ENCODE results near the gene PRKCZ.
"Not testable (repeated sequence)": the region's sequence is repeated elsewhere in the genome, so short reads cannot be mapped to it uniquely, and the experiment has no call there.

Gene PRKCZ

DNA sequence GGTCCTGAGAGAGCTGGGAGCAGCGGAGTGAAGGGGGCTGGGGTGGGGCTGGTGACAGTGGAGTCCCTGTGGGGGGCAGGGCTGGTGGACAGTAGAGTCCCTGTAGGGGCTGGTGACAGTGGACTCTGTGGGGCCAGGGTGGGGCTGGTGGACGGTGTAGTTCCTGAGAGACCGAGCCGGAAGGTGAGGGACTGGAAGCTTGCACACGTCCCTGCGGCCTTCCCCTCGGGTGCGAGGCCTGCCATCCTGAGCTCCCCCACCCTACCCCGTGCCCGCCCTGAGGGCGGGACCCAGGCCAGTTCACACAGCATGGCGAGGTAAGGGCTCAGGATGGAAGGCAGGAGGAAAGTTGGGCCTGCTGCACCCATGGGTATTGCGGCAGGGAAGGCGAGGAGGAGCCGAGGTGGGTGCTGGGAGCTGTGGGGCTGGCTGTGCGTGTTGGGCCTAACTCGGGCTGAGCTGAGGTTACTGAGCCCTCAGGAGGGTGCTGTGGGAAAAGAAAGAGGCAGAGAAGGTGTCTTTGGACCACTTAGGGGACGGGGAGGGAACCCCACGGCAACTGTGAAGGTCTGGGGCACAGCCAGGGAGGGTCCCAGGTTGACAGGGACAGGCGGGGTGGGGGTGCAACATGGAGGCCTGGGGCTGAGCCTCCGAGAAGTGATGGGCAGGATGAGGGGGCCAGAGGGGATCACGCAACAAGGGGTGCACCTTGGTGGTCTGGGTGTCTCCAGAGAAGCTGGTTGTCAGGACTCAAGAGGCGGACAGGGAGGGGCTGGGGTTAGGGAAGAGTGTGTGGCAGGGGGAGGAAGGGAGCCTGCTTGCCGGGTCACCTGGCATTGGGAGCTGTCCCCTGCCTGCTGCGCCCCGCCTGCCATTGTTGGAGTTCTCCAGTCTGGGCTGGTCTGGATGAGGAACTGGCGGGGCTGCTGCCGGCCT is 60.8 kb downstream of the PRKCZ start:
- in situ Hi-C loops (cut with MboI; ENCODE audit: low sequenced_read_pairs): no loop called here

DNA sequence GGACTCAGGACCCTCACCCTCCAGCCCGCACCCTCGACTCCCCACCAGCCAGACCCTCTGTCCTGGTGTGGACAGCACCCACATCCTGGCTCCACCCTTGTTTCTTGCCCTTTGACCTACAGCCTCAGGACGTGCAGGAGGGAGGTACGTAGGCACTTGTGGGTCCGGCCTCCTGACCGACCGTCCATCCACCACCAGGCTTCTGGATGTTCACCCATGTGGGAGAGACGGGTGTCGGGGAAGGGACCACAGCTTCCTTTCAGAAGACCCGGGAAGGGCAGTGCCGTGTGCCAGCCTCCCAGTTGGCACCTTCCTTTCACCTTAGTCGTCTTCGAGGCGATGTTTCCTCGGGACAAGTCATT is 61.4 kb downstream of the PRKCZ start:
- in situ Hi-C loops (cut with MboI; ENCODE audit: low sequenced_read_pairs): no loop called here

DNA sequence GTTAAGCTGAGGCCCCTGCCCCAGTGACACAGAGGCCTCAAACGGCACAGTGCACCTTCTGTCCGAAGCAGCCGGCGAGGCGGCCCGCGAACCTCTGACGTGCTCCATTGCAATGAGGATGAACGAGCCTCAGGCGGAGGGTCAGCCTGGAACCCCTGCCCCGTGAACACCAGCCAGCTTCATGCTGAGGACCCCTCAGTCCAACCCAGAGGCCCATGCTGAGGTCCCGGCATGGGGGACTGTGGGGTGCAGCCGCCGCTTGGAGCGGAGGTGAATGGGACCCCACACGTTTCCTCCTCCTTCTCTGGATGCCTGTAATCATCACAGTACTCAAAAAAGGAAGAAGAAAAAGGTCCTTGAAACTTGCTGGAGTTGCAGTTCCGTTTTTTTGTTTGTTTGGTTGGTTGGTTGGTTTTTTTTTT is 62.1 kb downstream of the PRKCZ start:
- in situ Hi-C loops (cut with MboI; ENCODE audit: low sequenced_read_pairs): no loop called here

DNA sequence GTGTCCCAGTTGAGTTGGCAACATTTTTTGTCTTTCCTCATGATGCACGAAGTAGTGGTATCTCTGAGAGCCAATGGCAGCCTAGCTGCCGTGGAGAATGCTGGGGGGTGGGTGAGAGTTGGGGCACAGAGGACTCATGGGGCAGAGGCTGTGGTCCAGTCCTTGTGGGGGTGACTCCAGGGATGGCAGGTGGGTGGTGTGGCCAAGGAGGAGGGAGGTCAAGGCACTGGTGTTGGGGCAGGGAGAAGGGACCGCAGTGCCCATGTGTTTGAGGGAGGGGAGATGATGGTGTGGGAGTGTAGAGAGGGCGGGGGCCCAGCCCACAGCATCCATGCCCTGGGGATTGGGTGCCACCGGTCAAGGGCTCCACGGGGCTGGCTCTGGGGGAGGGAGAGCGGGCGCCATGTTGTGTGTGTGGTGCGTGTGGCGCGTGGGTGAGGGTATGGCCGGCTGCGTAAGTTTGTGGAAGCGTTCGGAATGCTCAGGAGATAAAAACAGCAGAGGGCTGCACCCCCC is 63.5 kb downstream of the PRKCZ start:
- in situ Hi-C loops (cut with MboI; ENCODE audit: low sequenced_read_pairs): no loop called here

DNA sequence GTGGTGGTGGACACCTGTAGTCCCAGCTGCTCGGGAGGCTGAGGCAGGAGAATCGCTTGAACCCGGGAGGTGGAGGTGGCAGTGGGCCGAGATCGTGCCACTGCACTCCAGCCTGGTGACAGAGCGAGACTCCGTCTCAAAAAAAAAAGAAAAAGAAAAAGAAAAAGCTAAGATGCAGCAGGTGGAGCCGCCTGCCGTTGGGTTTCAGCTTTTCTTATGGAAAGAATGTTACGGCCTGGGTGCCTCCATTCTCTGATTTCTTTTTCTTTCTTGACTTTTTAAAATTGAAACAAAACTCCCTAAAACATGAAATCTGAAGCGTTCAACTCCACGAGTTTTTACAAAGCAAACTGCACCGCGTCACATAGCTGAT is 64.4 kb downstream of the PRKCZ start:
- in situ Hi-C loops (cut with MboI; ENCODE audit: low sequenced_read_pairs): not testable (repeated sequence)

DNA sequence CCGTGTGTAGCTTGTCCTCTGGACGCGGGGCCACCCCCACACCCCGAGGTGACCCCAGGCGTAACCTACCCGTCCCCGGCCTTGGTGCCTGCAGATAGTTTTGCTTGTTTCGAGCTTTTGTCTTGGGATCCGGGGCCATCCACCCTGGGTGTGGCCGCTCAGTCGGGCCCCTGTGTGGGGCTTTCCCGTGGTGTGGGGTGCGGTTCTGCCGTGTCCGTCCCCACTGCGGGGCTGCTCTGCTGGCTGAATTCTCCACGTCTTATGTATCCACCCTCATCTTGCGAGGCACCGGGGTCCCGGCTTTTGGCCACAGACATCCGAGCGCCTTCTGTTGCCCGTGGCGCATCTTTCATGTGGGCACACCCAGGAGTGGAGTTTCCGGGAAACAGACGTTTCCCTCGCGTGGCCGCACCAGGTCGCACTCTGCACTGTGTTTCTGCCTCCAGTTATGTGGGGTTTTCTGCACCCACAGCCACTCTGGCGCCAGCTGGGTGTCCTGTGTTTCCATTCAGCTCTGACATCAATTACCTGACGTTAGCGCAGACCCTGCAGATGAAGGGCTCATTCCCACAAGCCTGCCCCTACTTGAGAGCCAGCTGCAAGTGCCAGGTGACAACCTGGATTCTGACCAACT is 64.9 kb downstream of the PRKCZ start:
- in situ Hi-C loops (cut with MboI; ENCODE audit: low sequenced_read_pairs): no loop called here

DNA sequence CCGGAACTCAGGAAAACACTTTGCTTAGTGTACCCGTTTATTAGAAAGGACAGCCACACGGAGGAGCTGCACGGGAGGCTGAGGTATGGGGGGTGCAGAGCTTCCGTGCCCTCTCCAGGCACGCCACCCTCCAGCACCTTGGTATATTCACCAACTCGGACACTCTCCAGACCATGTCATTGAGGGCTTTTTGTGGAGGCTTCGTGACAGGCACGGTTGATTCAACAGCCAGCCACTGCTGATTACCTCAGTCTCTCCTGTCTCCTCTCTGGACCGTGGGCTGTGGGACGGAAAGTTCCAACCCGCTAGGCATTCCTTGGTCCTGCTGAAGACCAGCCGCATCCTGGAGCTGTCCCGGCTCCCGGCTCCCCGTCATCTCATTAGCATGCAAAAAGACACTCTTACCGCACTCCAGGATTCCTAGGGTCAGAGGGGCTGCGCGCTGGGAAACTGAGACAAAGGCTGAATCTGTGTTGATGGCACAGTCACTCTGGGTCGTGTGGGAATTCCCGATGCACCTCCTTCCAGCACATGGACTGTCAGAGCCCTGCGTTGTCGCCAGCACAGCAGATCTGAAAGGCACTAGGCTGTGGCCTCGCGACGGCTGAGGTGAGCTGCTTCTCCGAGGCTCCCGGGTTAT is 65.6 kb downstream of the PRKCZ start:
- in situ Hi-C loops (cut with MboI; ENCODE audit: low sequenced_read_pairs): no loop called here

DNA sequence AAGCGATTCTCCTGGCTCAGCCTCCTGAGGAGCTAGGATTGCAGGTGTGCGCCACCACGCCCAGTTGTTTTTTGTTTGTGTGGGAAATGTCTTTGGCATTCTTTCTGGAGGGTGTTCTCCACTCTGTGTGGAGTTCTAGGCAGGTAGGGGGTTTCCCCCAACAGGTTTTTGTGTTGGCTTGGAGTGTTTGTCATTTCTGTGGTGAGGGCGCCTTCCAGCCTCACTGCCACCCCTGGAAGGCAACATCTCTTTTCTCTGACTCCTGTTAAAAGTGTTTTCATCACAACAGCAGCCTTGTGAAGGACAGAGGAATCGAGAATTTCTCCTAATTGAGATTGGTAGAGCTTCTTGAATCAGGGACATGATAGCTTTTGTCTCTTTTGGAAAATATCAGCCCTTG is 69.7 kb downstream of the PRKCZ start:
- in situ Hi-C loops (cut with MboI; ENCODE audit: low sequenced_read_pairs): no loop called here

DNA sequence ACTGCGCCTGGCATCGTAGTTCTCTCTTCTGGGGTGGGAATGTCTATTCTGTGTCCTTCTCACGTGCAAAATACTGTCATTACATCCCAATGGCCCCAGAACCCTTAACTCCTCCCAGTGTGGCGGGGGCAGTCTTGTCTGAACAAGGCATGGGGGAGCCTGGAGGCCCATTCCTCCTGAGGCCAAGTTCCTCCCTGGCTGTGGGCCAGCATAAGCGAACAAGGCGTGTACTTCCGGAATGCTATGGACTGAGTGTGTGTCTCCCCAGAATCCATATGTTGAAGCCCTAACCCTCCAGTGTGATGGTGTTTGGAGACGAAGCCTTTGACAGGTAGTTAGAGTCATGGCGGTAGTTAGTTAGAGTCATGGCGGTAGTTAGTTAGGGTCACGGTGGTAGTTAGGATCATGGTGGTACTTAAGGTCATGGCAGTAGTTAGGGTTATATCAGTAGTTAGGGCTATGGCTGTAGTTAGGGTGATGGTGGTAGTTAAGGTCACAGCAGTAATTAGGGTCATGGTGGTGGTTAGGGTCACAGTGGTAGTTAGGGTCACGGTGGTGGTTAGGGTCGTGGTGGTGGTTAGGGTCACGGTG is 71.0 kb downstream of the PRKCZ start:
- in situ Hi-C loops (cut with MboI; ENCODE audit: low sequenced_read_pairs): no loop called here

DNA sequence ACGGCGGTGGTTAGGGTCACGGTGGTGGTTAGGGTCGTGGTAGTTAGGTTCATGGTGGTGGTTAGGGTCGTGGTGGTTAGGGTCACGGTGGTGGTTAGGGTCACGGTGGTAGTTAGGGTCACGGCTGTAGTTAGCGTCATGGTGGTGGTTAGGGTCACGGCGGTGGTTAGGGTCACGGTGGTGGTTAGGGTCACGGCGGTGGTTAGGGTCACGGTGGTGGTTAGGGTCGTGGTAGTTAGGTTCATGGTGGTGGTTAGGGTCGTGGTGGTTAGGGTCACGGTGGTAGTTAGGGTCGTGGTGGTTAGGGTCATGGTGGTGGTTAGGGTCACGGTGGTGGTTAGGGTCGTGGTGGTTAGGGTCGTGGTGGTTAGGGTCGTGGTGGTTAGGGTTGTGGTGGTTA is 71.6 kb downstream of the PRKCZ start:
- in situ Hi-C loops (cut with MboI; ENCODE audit: low sequenced_read_pairs): not testable (repeated sequence)

DNA sequence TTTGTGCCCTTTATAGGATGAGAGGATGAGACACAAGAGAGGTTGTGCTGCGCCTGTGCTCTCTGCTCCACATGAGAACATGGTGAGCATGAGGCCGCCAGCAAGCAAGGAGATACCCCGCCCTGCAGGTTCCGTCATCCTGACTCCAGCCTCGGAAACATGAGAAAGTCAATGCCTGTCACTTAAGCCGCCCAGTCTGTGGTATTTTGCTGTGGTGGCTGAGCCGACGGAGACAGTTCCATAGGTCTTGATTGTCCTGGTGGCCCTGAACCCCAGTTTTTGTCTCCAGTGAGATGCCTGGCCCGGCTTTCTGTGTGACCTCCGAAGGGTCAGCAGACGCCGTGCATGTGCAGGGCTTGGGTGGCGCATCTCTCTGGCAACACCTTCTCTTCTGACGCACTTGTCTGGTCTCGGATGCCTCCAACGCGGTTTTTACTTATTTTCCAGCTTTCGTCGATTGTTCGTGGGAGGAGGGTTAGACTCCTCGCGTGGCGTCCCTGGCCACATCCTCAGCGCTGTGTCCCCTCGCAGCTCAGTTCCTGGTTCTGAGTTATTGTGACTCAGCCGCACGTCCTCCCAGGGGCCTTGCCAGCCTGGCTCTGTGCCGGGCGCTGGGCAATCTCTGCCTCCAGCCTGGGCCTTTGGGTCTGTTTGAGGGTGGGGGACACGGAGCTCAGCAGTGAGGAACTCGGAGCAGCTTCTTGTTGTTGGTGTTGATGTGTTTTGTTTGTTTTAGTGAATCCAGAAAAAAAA is 74.4 kb downstream of the PRKCZ start:
- in situ Hi-C loops (cut with MboI; ENCODE audit: low sequenced_read_pairs): no loop called here

DNA sequence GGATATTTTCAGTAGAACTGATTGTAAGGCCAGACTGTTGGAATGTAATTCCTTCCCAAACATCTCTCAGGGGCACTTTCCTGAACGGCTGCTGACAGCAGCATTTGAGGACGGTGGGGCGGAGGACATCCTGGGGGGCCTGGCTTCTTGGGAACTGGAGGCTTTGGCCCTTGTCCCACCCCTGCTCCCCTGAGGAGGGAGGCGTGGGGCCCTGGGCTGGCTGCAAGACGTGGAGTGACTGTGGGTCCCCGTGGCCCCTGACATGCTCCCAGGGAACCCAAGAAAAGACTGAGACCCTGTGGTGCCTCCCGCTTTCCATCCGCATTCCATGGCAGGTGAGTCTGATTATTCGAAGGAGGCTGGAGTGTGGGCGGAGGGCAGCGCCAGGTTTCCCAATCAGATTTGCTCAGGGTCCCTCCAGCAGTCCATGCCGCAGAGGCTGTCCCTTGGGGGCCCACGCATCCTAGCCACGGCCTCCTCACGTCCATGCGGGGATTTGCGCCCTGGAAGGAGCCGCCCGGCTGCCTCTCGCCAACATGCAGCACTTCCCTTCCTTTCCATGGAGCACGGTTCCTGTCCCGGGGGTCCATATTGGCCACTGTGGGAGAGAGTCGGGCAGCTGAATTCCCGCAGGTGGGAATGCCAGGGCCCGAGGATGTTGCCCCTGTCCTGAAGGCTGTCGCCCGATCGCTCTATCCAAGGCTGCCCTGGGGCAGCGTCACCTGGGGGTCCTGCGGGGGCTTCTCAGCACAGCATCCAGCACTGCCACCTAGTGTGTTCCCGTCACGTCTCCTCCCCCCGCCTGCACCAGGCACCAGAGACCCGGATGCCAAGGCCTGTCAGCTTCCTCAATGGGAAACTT is 75.4 kb downstream of the PRKCZ start:
- in situ Hi-C loops (cut with MboI; ENCODE audit: low sequenced_read_pairs): no loop called here

DNA sequence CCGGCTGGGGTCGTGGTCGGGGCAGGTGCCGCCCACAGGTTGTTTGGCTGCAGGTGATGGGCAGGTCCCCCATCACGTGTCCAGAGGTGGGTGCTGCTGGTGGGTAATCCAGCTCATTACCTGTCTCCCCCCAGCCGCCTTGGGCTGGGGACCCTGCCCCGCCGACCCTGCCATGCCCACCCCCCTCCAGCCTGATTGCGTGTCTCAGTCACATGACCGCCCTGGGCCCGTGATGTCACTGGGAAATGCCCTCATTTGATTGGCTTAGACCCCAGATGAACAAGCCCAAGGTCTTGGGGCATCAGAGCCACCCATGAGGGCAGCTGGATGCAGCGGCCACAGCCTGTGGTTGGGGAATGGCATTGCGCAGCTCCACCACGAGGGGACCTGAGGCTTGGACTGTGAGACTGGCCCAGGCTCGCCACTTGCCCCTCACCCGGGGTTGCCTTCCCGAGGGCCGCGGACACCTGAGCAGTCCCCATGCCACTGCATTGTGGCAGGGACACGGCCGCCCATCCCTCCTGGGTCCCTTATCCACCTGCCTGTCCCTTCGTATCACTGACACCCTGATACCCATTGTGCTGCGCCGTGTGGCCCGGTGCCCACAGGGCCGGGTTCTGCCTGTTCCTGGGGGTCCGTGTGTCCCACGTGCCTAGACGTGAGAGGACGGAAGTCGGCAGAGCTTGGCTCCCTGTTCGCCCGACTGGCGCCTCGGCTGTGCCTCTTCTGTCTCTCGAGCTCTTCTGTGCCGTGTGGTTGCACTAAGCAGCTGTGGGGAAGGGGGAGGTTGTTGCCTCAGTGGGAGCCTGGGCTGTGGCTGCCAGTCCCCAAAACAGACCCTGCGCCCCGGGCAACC is 76.3 kb downstream of the PRKCZ start:
- in situ Hi-C loops (cut with MboI; ENCODE audit: low sequenced_read_pairs): no loop called here

DNA sequence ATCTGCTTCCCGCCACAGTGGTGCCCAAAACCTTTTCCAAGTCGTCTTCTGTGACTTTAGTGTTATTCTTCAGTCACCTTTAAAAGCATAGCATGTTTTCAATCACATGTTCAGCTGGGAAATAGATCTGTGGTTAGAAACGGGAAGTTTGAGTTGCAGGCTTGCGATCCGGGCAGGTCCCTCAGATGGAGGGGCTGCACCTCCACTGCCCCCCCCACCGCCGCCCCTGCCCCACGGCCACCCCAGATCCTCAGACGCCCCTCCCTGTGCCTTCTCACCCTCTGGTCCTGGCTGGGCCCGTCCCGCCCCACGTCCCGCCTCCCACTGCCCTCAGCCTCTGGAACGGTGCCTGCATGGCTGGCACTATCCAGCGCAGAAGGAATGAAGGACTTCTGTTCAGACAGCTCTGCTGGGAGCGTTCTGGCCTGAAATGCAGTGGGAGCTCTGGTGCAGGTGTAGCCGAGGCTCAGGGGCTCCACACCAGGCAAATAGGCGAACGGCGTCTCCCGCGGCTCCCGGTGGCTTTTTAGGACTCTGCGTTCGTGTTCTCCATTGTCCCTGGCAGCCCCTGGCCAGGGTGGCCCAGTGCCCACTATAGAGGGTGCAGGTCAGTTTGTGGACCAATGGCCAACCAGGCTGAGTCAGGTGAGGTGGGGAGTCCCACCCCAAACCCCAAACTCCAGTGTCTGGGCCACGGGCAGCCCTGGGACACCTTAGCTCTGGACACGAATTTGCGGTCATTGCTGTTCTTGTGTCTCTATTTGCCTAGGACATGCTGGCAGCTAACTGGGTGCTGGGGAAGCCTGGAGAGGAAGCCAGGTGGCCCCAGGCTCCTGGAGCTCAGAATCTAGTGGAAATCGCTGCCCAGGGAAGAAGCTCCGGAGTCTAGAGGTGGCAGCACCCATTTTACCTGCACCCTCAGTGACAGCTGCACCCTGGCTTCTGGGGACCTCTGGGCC is 77.3 kb downstream of the PRKCZ start:
- in situ Hi-C loops (cut with MboI; ENCODE audit: low sequenced_read_pairs): no loop called here

DNA sequence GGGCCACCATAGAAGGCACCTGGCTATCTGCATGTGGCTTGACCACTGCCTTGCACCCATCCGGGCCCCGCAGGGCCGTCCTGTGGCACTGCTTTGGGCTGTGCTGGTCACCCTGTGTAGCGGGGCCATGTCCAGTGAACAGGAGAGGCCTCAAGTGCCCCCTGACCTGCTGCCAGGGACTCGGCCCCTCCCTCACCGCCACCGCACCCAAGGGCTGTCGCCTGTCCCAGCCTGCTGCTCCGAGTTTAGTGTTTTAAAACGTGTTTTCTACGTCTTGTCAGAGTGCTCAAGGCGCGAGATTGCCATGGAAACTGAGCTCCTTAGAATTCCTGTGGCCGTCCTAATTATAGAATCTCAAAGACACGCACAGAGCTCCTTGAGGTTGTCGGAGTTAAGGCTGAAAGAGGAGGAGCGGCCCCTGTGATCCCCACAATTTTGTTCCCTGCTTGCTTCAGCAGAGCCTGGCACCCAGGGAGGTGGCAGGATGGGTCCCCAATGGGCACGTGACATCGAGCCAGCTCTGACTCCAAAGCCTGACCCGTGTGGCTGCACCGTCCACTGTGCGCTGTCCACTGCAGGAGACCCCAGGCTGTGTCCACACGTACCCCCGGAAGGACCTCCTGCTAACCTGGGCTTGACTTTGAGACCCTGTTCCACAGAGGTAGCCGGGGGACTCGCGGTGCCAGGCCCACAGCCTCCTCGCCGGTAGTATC is 78.1 kb downstream of the PRKCZ start:
- in situ Hi-C loops (cut with MboI; ENCODE audit: low sequenced_read_pairs): no loop called here

DNA sequence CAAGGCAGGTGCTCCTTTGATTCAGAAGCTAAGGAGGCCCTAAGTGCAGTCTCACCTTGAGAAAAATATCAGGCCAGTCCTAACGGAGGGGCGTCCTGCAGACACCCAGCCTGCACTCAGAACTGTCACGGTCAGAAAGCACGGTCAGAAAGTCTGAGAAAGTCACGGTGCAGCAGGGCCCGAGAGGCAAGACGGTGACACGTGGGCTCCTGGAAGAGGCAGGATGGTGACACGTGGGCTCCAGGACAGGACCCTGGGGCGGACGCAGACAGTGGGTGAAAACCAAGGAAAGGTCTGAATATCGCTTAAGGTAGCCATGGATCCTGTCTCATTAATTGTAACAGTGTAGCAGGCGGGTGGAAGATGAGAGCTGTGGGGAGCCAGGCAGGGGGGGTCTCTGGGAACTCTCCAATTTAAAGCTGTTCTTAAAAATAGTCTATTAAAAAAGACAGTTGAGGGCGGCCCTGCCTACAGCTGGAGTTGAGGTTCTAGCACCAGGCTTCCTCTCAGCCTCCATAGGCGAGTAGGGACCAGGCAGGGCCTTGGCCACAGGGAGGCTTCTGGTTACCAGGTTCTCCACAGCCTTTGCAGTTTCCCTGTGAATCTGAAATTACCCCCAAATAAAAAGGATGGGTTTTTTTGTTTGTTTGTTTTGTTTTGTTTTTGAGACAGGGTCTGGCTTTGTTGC is 79.2 kb downstream of the PRKCZ start:
- in situ Hi-C loops (cut with MboI; ENCODE audit: low sequenced_read_pairs): no loop called here

Measured in hTERT RPE-1 (cell line).